Keratinocyte (primary cell): ENCODE data around the gene UBASH3B. TPM values are rescaled to one million over a fixed set of nuclear protein-coding genes. Genes with fewer than 3 reads are reported as not detected.

Experiments used
- DNase-seq: peaks from one replicate; pipeline ENCODE4 v3.0.0-alpha.2; 2011; ENCODE audit warnings: low read depth, missing footprints, low spot score
- FAIRE-seq: peaks from 2 replicates; lab custom pipeline; 2011; peaks lifted over from hg19 to GRCh38; lab: Jason Lieb, UNC
- H2AFZ ChIP-seq: 2 replicates; pipeline ENCODE4 v1.6.0; 2012; ENCODE audit warnings: low read length, control low read depth, inconsistent platforms; ENCODE audit not compliant: control insufficient read depth
- H3K27ac ChIP-seq: 2 replicates; pipeline ENCODE4 v1.5.1; 2011; ENCODE audit warnings: low read length; ENCODE audit not compliant: control insufficient read depth, insufficient read depth
- H3K27me3 ChIP-seq: 3 replicates; pipeline ENCODE4 v1.6.0; 2011; ENCODE audit warnings: low read length; ENCODE audit not compliant: control insufficient read depth, insufficient read depth; ENCODE audit errors: extremely low read depth
- H3K36me3 ChIP-seq, 2 experiments: 2 replicates in 1 of 2; 3 replicates in 1 of 2; pipeline ENCODE4 v1.5.1; 2011; ENCODE audit warnings: low read length in 2 of 2, mild to moderate bottlenecking in 1 of 2; ENCODE audit not compliant: control insufficient read depth in 2 of 2, insufficient read depth in 2 of 2; ENCODE audit errors: extremely low read depth in 1 of 2
- H3K4me1 ChIP-seq: 3 replicates; pipeline ENCODE4 v1.5.1; 2011; ENCODE audit warnings: low read length; ENCODE audit not compliant: control insufficient read depth, insufficient read depth; ENCODE audit errors: extremely low read depth
- H3K4me2 ChIP-seq: 3 replicates; pipeline ENCODE4 v1.6.0; 2011; ENCODE audit warnings: low read depth, low read length; ENCODE audit not compliant: control insufficient read depth, insufficient read depth; ENCODE audit errors: extremely low read depth
- H3K4me3 ChIP-seq, 3 experiments: fragments of 200-600 bp in 1 of 3; sonication (generic) in 1 of 3; 2 replicates in 2 of 3; 3 replicates in 1 of 3; pipeline ENCODE4 v1.5.1; 2011 to 2016; ENCODE audit warnings: low read length in 3 of 3, mild to moderate bottlenecking in 3 of 3, control low read depth in 2 of 3, inconsistent platforms in 1 of 3, low read depth in 1 of 3, mixed read lengths in 1 of 3, mixed run types in 1 of 3, moderate library complexity in 1 of 3; ENCODE audit not compliant: control insufficient read depth in 2 of 3, insufficient read depth in 2 of 3; ENCODE audit errors: extremely low read depth in 1 of 3
- H3K79me2 ChIP-seq: 2 replicates; pipeline ENCODE4 v1.6.0; 2012; ENCODE audit warnings: low read length; ENCODE audit not compliant: control insufficient read depth, insufficient read depth
- H3K9ac ChIP-seq: 3 replicates; pipeline ENCODE4 v1.6.0; 2011; ENCODE audit warnings: low read length; ENCODE audit not compliant: control insufficient read depth, insufficient read depth; ENCODE audit errors: extremely low read depth
- H3K9me1 ChIP-seq: 3 replicates; pipeline ENCODE4 v1.6.0; 2011; ENCODE audit warnings: low read length; ENCODE audit not compliant: control insufficient read depth, insufficient read depth; ENCODE audit errors: extremely low read depth
- H3K9me3 ChIP-seq: 2 replicates; pipeline ENCODE4 v1.5.1; 2012; ENCODE audit warnings: low read depth, low read length; ENCODE audit not compliant: control insufficient read depth
- H4K20me1 ChIP-seq: 3 replicates; pipeline ENCODE4 v1.6.0; 2011; ENCODE audit warnings: low read length; ENCODE audit not compliant: control insufficient read depth, insufficient read depth; ENCODE audit errors: extremely low read depth
- EZH2 ChIP-seq: IDR thresholded peaks from one replicate; pipeline ENCODE4 v1.6.1; 2012; ENCODE audit warnings: inconsistent platforms, mild to moderate bottlenecking, low read length, moderate library complexity
- dilution Hi-C: fragments of 300-500 bp; cut with MboI; formaldehyde crosslinking; loops from one replicate; pipeline ENCODE4 v1.7.0; 2020; ENCODE audit warnings: low sequenced_read_pairs; ENCODE audit not compliant: extremely low pct_ligation_motif_present
- polyA plus RNA-seq, 5 experiments: library from polyadenylated mRNA; depleted of rRNA in 3 of 5; stranded (reverse) in 3 of 5; stranded (forward) in 1 of 5; unstranded in 1 of 5; fragments of >200 nt; gene quantifications; 1 replicate in 1 of 5; 2 replicates in 3 of 5; 3 replicates in 1 of 5; pipeline versions ENCODE4 v1.2.1 to v1.2.3, GENCODE V29; 2011 to 2012; ENCODE audit warnings: missing spikeins in 2 of 5, low read depth in 1 of 5, low replicate concordance in 1 of 5
- TF ChIP-seq, protein P1 (sequence below), 3 experiments: IDR thresholded peaks in 1 of 3; conservative IDR thresholded peaks in 1 of 3; optimal IDR thresholded peaks in 1 of 3; 2 replicates in 2 of 3; 3 replicates in 1 of 3; pipeline versions ENCODE3 to v1.5.1; 2011; ENCODE audit warnings: low read length in 3 of 3, mild to moderate bottlenecking in 3 of 3, moderate library complexity in 2 of 3, control low read depth in 1 of 3, inconsistent platforms in 1 of 3; ENCODE audit not compliant: insufficient read depth in 2 of 3; ENCODE audit errors: extremely low read depth in 1 of 3

Gene UBASH3B
- polyA plus RNA-seq, 1 donor (not counting 4 experiments of a cell fraction or from before 2014, with no cell fraction given) = 25.0 TPM

DNA sequence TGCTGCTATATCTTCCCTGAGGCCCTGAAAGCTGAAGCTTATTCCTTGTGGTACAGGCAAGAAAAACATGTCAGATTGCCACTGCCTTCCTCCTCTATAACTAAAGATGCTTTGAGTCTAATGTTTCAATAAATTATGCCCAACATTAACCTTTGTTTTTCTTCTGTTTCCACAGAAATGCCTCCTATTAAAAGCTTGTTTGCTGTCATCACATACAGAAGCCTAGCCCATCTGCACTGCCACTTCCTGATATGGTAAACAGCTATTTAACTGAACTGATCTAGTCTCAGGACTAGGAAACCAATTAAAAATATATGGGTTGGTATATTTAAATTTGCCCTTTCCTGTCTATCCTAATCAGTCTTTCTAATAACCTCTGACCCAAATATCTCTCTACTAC, 165.6 kb downstream of the UBASH3B start:
- no peak for FAIRE-seq
- dilution Hi-C loops = no loop called here
- TF ChIP-seq EZH2 = no peak
- TF ChIP-seq, protein P1, sequence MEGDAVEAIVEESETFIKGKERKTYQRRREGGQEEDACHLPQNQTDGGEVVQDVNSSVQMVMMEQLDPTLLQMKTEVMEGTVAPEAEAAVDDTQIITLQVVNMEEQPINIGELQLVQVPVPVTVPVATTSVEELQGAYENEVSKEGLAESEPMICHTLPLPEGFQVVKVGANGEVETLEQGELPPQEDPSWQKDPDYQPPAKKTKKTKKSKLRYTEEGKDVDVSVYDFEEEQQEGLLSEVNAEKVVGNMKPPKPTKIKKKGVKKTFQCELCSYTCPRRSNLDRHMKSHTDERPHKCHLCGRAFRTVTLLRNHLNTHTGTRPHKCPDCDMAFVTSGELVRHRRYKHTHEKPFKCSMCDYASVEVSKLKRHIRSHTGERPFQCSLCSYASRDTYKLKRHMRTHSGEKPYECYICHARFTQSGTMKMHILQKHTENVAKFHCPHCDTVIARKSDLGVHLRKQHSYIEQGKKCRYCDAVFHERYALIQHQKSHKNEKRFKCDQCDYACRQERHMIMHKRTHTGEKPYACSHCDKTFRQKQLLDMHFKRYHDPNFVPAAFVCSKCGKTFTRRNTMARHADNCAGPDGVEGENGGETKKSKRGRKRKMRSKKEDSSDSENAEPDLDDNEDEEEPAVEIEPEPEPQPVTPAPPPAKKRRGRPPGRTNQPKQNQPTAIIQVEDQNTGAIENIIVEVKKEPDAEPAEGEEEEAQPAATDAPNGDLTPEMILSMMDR (optimal IDR thresholded peaks at IDR 0.05 in 1 of 3, IDR thresholded peaks at IDR 0.05 in 1 of 3, conservative IDR thresholded peaks at IDR 0.05 in 1 of 3; ENCODE audit: extremely low read depth in 1 of 3, insufficient read depth in 2 of 3, low read length in 3 of 3) = no peak
- DNase-seq = no peak
- H3K27ac ChIP-seq = no peak overlapping the region
- H3K9me1 ChIP-seq = no peaks in the 10 kb centered on the region
- no peaks in the 10 kb centered on the region for H3K79me2 ChIP-seq
- H3K4me3 ChIP-seq = no peak overlapping the region
- H3K9ac ChIP-seq = no peak overlapping the region
- H3K36me3 ChIP-seq = no peaks in the 10 kb centered on the region
- peaks cover 12% of the 10 kb centered on the region for H3K4me1 ChIP-seq
- H4K20me1 ChIP-seq = no peaks in the 10 kb centered on the region
- H3K4me2 ChIP-seq = no peak overlapping the region
- no peak overlapping the region for H2AFZ ChIP-seq
- no peaks in the 10 kb centered on the region for H3K27me3 ChIP-seq
- no peaks in the 10 kb centered on the region for H3K9me3 ChIP-seq

DNA sequence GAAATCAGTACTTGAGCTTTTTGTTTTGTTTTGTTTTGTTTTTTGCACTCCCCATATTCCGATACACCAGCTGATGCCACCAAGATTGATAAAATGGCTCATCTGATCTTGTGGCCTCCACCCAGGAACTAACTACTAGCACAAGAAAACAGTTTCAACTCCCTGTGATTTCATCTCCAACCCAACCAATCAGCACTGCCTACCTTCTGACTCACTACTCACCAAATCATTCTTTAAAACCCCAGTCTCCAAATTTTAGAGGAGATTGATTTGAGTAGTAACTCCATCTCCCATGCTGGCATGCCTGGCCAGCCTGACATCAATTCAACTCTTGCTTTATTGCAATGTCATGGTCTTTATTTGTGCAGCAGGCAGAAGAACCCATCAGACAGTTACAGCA, 166.7 kb downstream of the UBASH3B start:
- no peak overlapping the region for H3K27ac ChIP-seq
- H4K20me1 ChIP-seq = no peaks in the 10 kb centered on the region
- no peaks in the 10 kb centered on the region for H3K9me3 ChIP-seq
- no peak overlapping the region for H3K9ac ChIP-seq
- no peak overlapping the region for H3K4me2 ChIP-seq
- dilution Hi-C loops = no loop called here
- no peak for DNase-seq
- TF ChIP-seq, protein P1 (optimal IDR thresholded peaks at IDR 0.05 in 1 of 3, IDR thresholded peaks at IDR 0.05 in 1 of 3, conservative IDR thresholded peaks at IDR 0.05 in 1 of 3; ENCODE audit: extremely low read depth in 1 of 3, insufficient read depth in 2 of 3, low read length in 3 of 3) = no peak
- TF ChIP-seq EZH2 = no peak
- no peaks in the 10 kb centered on the region for H3K36me3 ChIP-seq
- H3K4me3 ChIP-seq = no peak overlapping the region
- no peak overlapping the region for H2AFZ ChIP-seq
- H3K79me2 ChIP-seq = no peaks in the 10 kb centered on the region
- H3K27me3 ChIP-seq = no peaks in the 10 kb centered on the region
- H3K4me1 ChIP-seq = peaks cover 4% of the 10 kb centered on the region
- FAIRE-seq = no peak
- H3K9me1 ChIP-seq = no peaks in the 10 kb centered on the region
